GM19240 (cell line): ENCODE data around the gene NCS1.

Experiments used
- DNase-seq: peaks from one replicate; pipeline ENCODE4 v3.0.0; 2011; ENCODE audit warnings: low spot score; ENCODE audit not compliant: insufficient read length

NCS1 gene

DNA sequence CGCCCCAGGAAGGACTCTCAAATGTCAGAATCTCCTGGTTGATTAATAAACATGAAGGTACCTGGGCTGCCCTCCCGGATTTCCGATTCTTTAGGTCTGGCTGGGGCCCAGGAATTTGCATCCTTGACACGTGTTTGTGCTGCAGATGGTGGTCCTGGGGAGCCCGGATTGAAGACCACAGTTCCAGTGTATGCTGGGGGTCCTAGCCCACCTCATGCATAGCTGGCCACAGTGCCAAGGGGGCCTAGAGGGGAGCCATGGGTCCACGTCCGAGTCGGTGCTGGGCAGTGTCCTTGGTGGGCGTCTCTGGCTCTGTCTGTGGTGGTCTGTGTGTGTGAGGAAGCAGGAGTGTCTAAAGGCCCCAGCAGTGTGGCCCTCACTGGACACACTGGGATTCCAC, 3.2 kb downstream of the NCS1 start:
- no peak for DNase-seq

GRCh38 chr9:130176760-130177159, 4.6 kb downstream of the NCS1 start:
- no peak for DNase-seq

GRCh38 chr9:130177898-130178805, 5.9 kb downstream of the NCS1 start:
- no peak for DNase-seq

GRCh38 chr9:130179331-130179907, 7.2 kb downstream of the NCS1 start:
- no peak for DNase-seq

DNA sequence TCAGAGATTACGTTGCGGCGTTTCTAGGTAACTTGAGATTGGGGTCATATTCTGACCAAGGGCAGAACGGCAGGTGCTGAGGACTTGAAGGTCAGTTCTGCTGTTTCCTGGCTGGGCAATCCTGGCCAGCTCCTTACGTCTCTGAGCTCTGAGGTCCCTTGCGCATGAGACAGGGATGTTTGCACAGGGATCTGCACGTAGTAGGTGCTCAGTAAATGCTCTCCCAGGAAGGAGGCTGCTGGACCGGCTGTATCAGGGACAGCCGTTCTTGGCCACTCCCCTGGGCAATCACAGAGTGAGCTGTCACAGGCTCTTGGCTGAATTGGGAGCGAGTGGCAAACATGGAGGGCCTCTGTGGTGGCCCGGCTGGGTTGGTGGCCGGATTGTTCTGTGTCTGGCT, 8.3 kb downstream of the NCS1 start:
- DNase-seq, result no peak

DNA sequence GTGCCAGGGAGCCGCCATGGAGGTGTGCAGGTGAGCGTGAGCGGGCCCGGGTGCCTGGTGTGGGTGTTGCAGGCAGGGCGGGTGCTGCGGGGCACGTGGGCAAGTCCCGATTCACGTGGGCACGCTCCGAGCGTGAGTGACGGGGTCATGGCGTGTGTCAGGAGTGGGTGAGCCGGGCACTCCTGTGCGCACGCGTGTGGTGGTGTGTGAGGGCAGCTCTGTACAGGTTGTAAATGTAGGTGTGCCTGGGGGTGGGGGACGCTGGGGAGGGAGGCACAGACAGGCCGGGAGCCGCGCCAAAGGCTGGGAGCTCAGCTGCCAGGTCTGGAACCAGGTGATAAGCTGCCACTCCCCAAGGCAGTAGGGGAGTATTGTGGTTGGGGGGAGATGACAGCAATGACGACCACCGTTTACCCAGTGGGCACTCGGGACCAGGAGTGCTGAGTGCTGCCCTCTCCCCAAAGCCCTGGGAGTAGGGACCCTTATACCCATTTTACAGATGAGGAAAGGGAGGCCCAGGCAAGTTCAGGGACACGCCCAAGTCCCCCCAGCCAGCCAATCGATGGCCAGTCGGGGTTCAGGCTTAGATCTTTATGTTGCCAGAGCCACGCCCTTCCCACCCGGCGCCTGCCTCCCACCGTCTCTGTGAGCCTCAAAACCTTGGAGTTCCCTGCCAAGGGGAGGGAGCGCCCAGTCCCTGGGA, 9.6 kb downstream of the NCS1 start:
- no peak for DNase-seq

DNA sequence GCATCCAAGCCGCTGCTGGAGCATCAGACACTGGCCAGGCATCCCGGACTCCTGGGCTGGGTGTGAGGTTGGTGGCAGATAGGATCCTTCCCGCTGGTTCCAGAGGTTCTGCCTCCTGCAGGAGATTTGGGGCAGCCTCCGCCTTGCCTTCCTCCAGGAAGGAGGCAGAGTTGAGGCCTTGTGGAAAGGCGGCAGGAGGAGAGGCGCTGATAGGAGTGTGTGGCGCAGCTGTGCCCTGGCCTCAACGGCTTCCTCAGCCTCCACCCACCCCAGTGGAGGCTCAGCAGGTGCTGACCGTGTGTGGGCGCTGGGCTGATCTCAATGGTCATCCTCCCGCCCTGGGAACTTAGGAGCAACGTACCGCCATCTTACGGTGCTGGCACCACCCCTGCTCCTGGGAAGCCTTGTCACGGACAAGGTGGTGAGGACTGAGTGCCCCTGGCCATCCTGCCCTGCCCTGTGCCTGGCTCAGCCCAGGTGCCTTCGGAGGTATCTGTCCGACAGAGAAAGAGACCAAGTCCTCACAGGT, 10.2 kb downstream of the NCS1 start:
- no peak for DNase-seq

GRCh38 chr9:130183133-130183762, 11.0 kb downstream of the NCS1 start:
- no peak for DNase-seq

DNA sequence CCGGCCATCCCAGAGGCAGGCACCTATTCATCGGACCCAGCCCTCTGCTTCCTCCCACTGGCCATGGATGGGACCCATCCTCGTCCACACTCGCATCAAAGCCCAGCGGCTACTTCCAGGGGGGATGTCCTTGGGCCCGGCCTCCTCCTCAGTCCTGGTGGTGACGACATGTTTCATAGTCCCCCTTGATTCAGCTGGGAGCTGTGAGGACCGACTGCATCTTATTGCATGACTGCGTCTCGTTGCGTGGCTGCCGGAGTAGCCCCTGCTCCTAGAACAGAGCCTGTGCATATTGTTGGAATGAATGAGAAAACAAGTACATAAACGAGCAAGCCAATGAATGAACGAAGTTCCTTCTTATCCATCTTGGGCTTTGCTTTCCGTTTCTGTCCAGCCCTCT, 12.8 kb downstream of the NCS1 start:
- DNase-seq, result no peak

- no peak for DNase-seq
These were observed 13.4 kb downstream of the NCS1 start for GRCh38 chr9:130185490-130186031.

- DNase-seq, result no peak
These were observed 13.8 kb downstream of the NCS1 start for GRCh38 chr9:130186051-130186450.

- DNase-seq, result no peak
These were observed 14.8 kb downstream of the NCS1 start for GRCh38 chr9:130186839-130187522.

DNA sequence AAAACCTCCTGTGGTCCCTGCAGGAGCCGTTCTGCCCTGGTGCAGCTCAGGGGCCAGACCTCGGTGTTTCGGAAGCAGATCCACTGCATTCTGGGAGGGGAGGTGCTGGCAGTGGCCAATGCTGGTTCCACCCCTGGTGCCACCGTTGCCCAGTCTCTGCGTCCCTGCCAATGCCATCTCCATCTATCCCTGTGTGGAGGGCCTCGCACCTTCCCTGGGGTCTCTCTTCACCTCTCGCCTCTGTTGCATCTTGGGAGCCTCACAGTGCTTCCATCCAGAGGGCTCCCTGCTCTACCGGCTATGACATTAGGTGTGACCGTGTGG, 15.3 kb downstream of the NCS1 start:
- DNase-seq, result no peak

DNA sequence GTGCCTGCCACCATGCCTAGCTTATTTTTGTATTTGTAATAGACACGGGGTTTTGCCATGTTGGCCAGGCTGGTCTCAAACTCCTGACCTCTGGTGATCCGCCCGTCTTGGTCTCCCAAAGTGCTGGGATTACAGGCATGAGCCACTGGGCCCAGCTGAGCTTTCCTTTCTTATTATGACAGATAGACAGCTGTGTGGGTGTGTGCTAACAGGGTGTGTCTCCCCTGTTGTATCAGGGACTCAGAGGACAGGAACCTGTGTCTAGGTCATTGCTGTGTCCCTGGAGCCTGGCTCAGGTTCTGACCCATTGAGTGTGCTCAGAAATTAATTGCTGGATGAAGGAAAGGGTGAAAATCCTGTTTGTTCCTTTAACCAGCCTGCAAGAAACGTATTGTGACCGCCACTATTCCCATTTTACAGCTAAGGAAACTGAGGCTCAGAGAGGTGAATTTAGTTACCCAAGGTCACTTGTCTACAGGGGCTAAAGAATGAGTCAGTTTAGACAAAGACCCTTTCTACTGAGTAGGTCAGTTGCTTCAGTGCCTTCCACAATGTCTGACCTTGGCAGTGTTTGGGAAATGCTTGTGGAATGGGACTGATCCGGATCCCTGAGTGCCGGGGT, 16.8 kb downstream of the NCS1 start:
- no peak for DNase-seq

DNA sequence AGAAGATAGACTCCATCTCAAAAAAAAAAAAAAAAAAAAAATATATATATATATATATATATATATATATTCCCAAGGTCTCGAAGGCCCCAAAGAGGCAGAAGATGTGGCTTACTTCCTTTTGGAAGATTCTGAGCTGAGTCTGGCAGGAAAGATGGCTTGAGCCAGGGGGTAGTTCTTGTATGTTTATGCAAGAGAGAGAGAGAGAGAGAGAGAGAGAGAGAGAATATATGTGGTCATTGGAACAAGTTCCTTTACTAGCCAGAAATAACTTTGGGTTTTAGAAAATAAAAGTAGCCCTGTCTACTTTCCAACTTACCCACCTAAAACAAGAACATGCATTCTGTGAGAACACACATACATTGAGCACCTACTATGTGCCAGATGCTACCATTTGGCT, 17.6 kb downstream of the NCS1 start:
- DNase-seq, result no peak

GRCh38 chr9:130191068-130191748, 19.0 kb downstream of the NCS1 start:
- DNase-seq, result no peak

- DNase-seq, result no peak
These were observed 19.5 kb downstream of the NCS1 start for GRCh38 chr9:130191749-130192120.

DNA sequence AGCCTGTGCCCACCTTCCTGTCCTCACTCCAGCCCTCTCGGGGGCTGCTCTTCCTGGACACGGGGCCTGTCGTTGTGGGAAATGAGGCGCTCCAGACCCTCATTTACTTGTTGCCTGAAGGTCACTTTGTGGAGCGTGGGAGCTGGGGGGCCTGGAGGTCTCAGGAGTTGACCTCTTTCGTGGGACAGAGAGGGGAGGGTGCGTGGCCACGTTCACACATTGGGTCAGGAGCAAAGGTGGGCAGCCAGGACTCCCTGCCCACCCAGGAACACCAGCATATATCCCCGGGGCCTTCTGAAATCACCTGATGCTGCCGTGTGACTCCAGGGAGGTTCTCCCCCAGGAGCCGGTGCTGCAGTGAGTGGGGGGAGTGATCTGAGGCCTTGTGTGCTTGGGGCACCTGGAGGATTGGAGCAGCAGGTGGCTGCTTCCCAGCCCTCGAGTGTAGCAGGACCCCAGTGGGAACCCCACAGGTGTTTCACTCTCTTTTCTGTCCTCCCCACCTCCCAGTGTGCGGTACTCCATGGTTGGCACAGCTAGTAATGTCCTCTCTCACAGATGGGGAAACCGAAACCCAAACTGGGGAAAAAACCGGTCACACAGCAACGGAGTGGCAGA, 20.3 kb downstream of the NCS1 start:
- DNase-seq, result no peak

DNA sequence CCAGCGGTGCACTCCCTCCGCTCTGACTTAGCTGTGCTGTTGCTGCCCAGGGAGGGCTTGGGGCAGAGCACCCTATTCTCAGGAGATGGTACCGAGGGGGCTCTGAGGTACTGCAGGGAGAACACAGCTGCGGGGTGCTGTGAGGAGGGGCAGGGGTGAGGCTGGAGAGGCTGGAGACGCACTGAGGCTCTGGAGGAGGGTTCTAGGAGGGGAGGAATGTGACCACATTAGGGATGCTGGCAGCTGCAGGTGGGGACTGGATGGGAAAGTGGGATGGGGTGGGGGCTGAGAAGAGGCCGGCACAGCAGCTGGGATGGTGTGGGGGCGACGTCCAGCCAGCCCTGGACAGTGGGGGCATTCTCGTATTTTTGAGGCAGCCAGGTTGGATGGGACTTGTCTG, 20.9 kb downstream of the NCS1 start:
- DNase-seq, result no peak
